HL-60 (cell line): ENCODE data around the gene FEN1.

Source experiments
- DNase-seq, 2 experiments: peaks; one replicate each; pipeline ENCODE4 v3.0.0-alpha.2; 2010 to 2020; ENCODE audit warnings: low read depth in 1 of 2, low spot score in 1 of 2
- H3K27ac ChIP-seq: fragments of 250-450 bp; sonication (Bioruptor Pico); replicated peaks from 2 replicates; pipeline ENCODE4 v1.5.1; 2020; ENCODE audit warnings: mild to moderate bottlenecking, moderate library complexity
- H3K27me3 ChIP-seq: fragments of 250-450 bp; sonication (Bioruptor Pico); 2 replicates; pipeline ENCODE4 v1.5.1; 2021; ENCODE audit warnings: mild to moderate bottlenecking, moderate library complexity; ENCODE audit not compliant: insufficient read depth, poor library complexity, severe bottlenecking
- H3K4me3 ChIP-seq: replicated peaks from 2 replicates; pipeline ENCODE4 v1.5.1; 2011; ENCODE audit warnings: mild to moderate bottlenecking, control low read depth, low read length; ENCODE audit not compliant: insufficient read depth
- GABPA ChIP-seq: IDR thresholded peaks from 2 replicates; pipeline ENCODE4 v1.6.1; 2012; ENCODE audit warnings: low read depth
- POLR2AphosphoS5 ChIP-seq: IDR thresholded peaks from 2 replicates; pipeline ENCODE4 v1.6.1; 2012; ENCODE audit warnings: low read depth
- REST ChIP-seq: IDR thresholded peaks from 2 replicates; pipeline ENCODE4 v1.6.1; 2012; ENCODE audit warnings: low read depth; ENCODE audit not compliant: insufficient replicate concordance
- SPI1 ChIP-seq: IDR thresholded peaks from 2 replicates; pipeline ENCODE4 v1.6.1; 2012; ENCODE audit warnings: low read depth, mild to moderate bottlenecking, borderline replicate concordance
- TF ChIP-seq, protein P1 (sequence below): IDR thresholded peaks from one replicate; pipeline ENCODE4 v1.5.1; 2011; ENCODE audit warnings: low read length, control low read depth, inconsistent platforms; ENCODE audit not compliant: insufficient read depth

Gene FEN1

GRCh38 chr11:61760946-61761345 is 31.8 kb upstream of the FEN1 start:
- DNase-seq, result no peak
- Histone ChIP-seq H3K27me3 (peaks cover 3% of the 10 kb centered on the region), H3K4me3 (no peak overlapping the region), H3K27ac (no peak overlapping the region)
- TF ChIP-seq SPI1 (no peak), GABPA (no peak), REST (no peak), POLR2AphosphoS5 (no peak)
- TF ChIP-seq, protein P1, sequence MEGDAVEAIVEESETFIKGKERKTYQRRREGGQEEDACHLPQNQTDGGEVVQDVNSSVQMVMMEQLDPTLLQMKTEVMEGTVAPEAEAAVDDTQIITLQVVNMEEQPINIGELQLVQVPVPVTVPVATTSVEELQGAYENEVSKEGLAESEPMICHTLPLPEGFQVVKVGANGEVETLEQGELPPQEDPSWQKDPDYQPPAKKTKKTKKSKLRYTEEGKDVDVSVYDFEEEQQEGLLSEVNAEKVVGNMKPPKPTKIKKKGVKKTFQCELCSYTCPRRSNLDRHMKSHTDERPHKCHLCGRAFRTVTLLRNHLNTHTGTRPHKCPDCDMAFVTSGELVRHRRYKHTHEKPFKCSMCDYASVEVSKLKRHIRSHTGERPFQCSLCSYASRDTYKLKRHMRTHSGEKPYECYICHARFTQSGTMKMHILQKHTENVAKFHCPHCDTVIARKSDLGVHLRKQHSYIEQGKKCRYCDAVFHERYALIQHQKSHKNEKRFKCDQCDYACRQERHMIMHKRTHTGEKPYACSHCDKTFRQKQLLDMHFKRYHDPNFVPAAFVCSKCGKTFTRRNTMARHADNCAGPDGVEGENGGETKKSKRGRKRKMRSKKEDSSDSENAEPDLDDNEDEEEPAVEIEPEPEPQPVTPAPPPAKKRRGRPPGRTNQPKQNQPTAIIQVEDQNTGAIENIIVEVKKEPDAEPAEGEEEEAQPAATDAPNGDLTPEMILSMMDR, result no peak

DNA sequence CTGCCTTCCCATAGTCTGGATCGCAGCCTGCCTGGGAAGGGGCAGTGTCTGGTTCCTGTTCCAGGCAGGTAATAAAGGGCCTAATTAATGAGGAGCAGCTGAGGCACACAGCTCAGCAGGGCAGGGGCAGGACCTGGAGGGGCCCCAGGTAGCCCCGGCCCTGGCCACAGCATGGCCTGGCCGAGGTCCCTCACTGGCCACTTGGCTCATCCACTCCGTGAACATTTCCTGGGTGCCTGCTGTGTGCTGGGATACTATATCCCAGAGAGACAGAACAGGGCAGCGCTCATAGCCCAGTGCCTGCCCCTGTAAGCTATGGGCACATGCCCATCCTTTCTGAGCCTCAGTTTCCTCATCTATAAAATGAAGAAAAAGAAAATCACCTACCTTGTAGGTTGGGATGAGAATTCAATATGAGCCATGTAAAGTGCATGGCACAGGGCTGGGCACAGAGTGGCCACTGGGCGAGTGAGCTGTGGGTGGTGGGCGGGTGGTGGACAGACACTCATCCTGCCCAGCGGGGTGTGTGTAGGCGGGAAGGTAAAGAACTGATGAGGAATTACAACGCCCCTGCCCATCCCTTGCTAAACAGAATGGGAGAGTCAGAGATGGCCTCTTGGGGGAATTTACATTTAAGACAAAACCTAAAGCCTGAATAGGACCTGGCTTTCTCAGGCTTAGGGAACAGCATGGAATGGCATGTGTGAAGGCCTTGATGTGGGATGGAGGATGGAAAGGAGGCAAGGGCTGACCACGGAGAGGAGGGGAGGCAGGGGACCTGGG is 31.1 kb upstream of the FEN1 start:
- no peak for DNase-seq
- Histone ChIP-seq H3K4me3 (no peak overlapping the region), H3K27me3 (peaks cover 3% of the 10 kb centered on the region), H3K27ac (no peak overlapping the region)
- TF ChIP-seq SPI1 (no peak), GABPA (no peak), REST (no peak), POLR2AphosphoS5 (no peak)
- TF ChIP-seq, protein P1, result no peak

GRCh38 chr11:61762223-61762615 is 30.5 kb upstream of the FEN1 start:
- no peak overlapping the region for H3K27ac ChIP-seq
- H3K4me3 ChIP-seq, result no peak overlapping the region
- peaks cover 3% of the 10 kb centered on the region for H3K27me3 ChIP-seq
- DNase-seq, result no peak
- TF ChIP-seq POLR2AphosphoS5 (no peak), GABPA (no peak), SPI1 (no peak), REST (no peak)
- TF ChIP-seq, protein P1, result no peak
